ENCODE measurements around the gene SCAMP5.
A peak's percentile ranks its signal among the peaks of the same experiment; 100 is the strongest.

The SCAMP5 gene

GRCh38 chr15:75023872-75024636 is 28.7 kb downstream of the SCAMP5 start:
- no peak for DNase-seq

GRCh38 chr15:75025107-75025506 is 29.7 kb downstream of the SCAMP5 start:
- no peak for DNase-seq

GRCh38 chr15:75025548-75026260 is 30.3 kb downstream of the SCAMP5 start:
- DNase-seq: no peak

- no peak for DNase-seq
Observed at GRCh38 chr15:75027551-75027950, 32.2 kb downstream of the SCAMP5 start.

GRCh38 chr15:75028991-75029377 is 33.6 kb downstream of the SCAMP5 start:
- no peak for DNase-seq

- peak; percentile 91 for DNase-seq
Observed at GRCh38 chr15:75029378-75030022, 34.1 kb downstream of the SCAMP5 start.

GRCh38 chr15:75030023-75030413 is 34.7 kb downstream of the SCAMP5 start:
- no peak for DNase-seq

GRCh38 chr15:75030424-75030823 is 35.1 kb downstream of the SCAMP5 start:
- no peak for DNase-seq

- no peak for DNase-seq
Observed at GRCh38 chr15:75031848-75032247, 36.5 kb downstream of the SCAMP5 start.

- no peak for DNase-seq
Observed at GRCh38 chr15:75032395-75032794, 37.0 kb downstream of the SCAMP5 start.

GRCh38 chr15:75033809-75034208 is 38.4 kb downstream of the SCAMP5 start:
- no peak for DNase-seq

GRCh38 chr15:75034615-75035014 is 39.3 kb downstream of the SCAMP5 start:
- no peak for DNase-seq

GRCh38 chr15:75036212-75036616 is 40.9 kb downstream of the SCAMP5 start:
- DNase-seq: no peak

- DNase-seq: no peak
Observed at GRCh38 chr15:75037685-75038084, 42.3 kb downstream of the SCAMP5 start.

GRCh38 chr15:75038231-75038630 is 42.9 kb downstream of the SCAMP5 start:
- no peak for DNase-seq

GRCh38 chr15:75042730-75043508 is 47.6 kb downstream of the SCAMP5 start:
- DNase-seq: peak; percentile 45

GRCh38 chr15:75043509-75044257 is 48.3 kb downstream of the SCAMP5 start:
- no peak for DNase-seq

GRCh38 chr15:75044258-75044878 is 49.0 kb downstream of the SCAMP5 start:
- DNase-seq: no peak

- DNase-seq: no peak
Observed at GRCh38 chr15:75045332-75046015, 50.1 kb downstream of the SCAMP5 start.

- DNase-seq: no peak
Observed at GRCh38 chr15:75048394-75048793, 53.0 kb downstream of the SCAMP5 start.

GRCh38 chr15:75049392-75049791 is 54.0 kb downstream of the SCAMP5 start:
- no peak for DNase-seq
